ENCODE data around the gene REM2.

- TF ChIP-seq POLR2AphosphoS5 (IDR thresholded peaks at IDR 0.05; ENCODE audit: low read depth, low read length) (no peak), SIN3A (IDR thresholded peaks at IDR 0.05; ENCODE audit: borderline replicate concordance, insufficient read depth, low read length) (no peak)
Measured at GRCh38 chr14:22838631-22839041, 44.4 kb upstream of the REM2 start.
